ENCODE results near the gene FECH. TPM values are rescaled to one million over a fixed set of nuclear protein-coding genes. Genes with fewer than 3 reads are reported as not detected.

FECH gene
- total and polyA plus RNA-seq, 10 of the 15 experiments (the other 5 are each of a cell fraction or from before 2014, with no cell fraction given), result 9.9 to 50.0 (median 30.1) TPM

- 99% methylated on average over 5 of the region's 5 CpGs for WGBS (ENCODE audit: insufficient coverage, insufficient replicate concordance, low lambda C conversion rate, missing lambda C conversion rate)
- CTCF ChIA-PET, result interaction anchor here (1.1 to 1.6 kb wide), 2 partner anchors 18 to 790 kb away, joined by 3 to 4 read pairs; no protein-coding TSS in a partner anchor
Measured at GRCh38 chr18:57579934-57580333, 6.6 kb downstream of the FECH start.

DNA sequence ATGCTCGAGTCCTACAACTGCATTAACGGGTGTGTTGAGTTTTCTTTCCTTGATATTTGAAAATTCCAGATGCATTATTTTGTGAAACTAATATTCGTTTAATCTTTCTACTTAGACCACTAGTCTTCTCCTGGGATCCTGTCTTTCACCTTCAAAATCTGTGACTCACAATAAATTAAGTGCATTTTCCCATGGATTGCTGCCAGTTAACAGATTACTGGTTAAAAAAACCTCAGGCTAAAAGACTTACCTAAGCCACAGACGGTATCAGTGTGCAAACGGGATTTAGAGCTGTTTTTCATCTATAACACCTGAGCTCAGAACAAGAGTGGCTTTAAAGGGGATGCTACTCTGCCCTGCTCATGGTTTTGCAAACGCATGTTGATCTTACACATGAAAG lies 10.2 kb downstream of the FECH start:
- in situ Hi-C loops (cut with MboI) (no loop called here), intact Hi-C loops (cut with micrococcal nuclease; ENCODE audit: unreplicated experiment) (no loop called here)
- no peak overlapping the region for H3K4me2 ChIP-seq (ENCODE audit: control insufficient read depth, insufficient read depth)
- ATAC-seq (no peak), FAIRE-seq (no peak), DNase-seq (ENCODE audit: low read depth, low spot score) (no peak)
- H3K9ac ChIP-seq (ENCODE audit: control insufficient read depth, insufficient read depth, low read length), result no peak overlapping the region
- H3K9me3 ChIP-seq (replicated peaks; ENCODE audit: control insufficient read depth, insufficient read depth, low read length), result no peaks in the 10 kb centered on the region
- CTCF ChIA-PET, result interaction anchor here (0.6 to 1.2 kb wide), 2 partner anchors 15 to 23 kb away, joined by 3 to 6 read pairs; no protein-coding TSS in a partner anchor
- BruUV-seq (replicated peaks), result no TSS peak
- H3K27me3 ChIP-seq (replicated peaks in 1 of 2; ENCODE audit: control insufficient read depth in 2 of 2, insufficient read depth in 2 of 2, low read length in 1 of 2), result no peaks in the 10 kb centered on the region
- no peaks in the 10 kb centered on the region for H4K20me1 ChIP-seq (ENCODE audit: control insufficient read depth, insufficient read depth)
- 88% methylated on average over 6 of the region's 6 CpGs for WGBS (ENCODE audit: insufficient coverage, insufficient replicate concordance, low lambda C conversion rate, missing lambda C conversion rate)
- POLR2A ChIA-PET, result no interaction called here
- RAD21 ChIA-PET (ENCODE audit: unreplicated experiment), result no interaction called here
- SMC1A ChIA-PET (ENCODE audit: uncharacterized antibody, unreplicated experiment), result no interaction called here
- no peak overlapping the region for H2AFZ ChIP-seq (ENCODE audit: control insufficient read depth, low read depth, low read length)
- peaks cover 0 to 4% of the 10 kb centered on the region in 2 experiments; a peak in 1 of 4 replicates for H3K36me3 ChIP-seq (ENCODE audit: control insufficient read depth in 2 of 2, insufficient read depth in 2 of 2, low read length in 1 of 2)
- no peak overlapping the region for H3K27ac ChIP-seq (ENCODE audit: control insufficient read depth, insufficient read depth)
- H3K4me1 ChIP-seq (ENCODE audit: control insufficient read depth, insufficient read depth, low read length), result peaks cover 17% of the 10 kb centered on the region
- H3K79me2 ChIP-seq (ENCODE audit: control insufficient read depth, insufficient read depth, low read length), result no peaks in the 10 kb centered on the region
- H3K4me3 ChIP-seq, result no peak overlapping the region
- TF ChIP-seq TAF1 (IDR thresholded peaks at IDR 0.05; ENCODE audit: borderline replicate concordance, low read depth, low read length), result no peak
- TF ChIP-seq, protein P1, sequence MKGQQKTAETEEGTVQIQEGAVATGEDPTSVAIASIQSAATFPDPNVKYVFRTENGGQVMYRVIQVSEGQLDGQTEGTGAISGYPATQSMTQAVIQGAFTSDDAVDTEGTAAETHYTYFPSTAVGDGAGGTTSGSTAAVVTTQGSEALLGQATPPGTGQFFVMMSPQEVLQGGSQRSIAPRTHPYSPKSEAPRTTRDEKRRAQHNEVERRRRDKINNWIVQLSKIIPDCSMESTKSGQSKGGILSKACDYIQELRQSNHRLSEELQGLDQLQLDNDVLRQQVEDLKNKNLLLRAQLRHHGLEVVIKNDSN (IDR thresholded peaks at IDR 0.05; ENCODE audit: borderline replicate concordance, extremely low read length, insufficient read depth, low read depth, low read length), result no peak
- no peak for TF ChIP-seq KAT2A (conservative IDR thresholded peaks at IDR 0.05; ENCODE audit: control insufficient read depth, low read depth, low read length)
- no peak for TF ChIP-seq NFYA (IDR thresholded peaks at IDR 0.05; ENCODE audit: borderline replicate concordance, low read depth, low read length)
- TF ChIP-seq, protein P2, sequence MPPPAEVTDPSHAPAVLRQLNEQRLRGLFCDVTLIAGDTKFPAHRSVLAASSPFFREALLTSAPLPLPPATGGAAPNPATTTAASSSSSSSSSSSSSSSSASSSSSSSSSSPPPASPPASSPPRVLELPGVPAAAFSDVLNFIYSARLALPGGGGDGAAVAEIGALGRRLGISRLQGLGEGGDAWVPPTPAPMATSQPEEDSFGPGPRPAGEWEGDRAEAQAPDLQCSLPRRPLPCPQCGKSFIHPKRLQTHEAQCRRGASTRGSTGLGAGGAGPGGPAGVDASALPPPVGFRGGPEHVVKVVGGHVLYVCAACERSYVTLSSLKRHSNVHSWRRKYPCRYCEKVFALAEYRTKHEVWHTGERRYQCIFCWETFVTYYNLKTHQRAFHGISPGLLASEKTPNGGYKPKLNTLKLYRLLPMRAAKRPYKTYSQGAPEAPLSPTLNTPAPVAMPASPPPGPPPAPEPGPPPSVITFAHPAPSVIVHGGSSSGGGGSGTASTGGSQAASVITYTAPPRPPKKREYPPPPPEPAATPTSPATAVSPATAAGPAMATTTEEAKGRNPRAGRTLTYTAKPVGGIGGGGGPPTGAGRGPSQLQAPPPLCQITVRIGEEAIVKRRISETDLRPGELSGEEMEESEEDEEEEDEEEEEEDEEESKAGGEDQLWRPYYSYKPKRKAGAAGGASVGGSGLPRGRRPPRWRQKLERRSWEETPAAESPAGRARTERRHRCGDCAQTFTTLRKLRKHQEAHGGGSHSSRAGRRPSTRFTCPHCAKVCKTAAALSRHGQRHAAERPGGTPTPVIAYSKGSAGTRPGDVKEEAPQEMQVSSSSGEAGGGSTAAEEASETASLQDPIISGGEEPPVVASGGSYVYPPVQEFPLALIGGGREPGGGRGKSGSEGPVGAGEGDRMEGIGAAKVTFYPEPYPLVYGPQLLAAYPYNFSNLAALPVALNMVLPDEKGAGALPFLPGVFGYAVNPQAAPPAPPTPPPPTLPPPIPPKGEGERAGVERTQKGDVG (CRISPR knock-in tag; IDR thresholded peaks at IDR 0.05), result no peak
- TF ChIP-seq ZBED1 (IDR thresholded peaks at IDR 0.05; ENCODE audit: borderline replicate concordance), result no peak
- TF ChIP-seq, protein P3, sequence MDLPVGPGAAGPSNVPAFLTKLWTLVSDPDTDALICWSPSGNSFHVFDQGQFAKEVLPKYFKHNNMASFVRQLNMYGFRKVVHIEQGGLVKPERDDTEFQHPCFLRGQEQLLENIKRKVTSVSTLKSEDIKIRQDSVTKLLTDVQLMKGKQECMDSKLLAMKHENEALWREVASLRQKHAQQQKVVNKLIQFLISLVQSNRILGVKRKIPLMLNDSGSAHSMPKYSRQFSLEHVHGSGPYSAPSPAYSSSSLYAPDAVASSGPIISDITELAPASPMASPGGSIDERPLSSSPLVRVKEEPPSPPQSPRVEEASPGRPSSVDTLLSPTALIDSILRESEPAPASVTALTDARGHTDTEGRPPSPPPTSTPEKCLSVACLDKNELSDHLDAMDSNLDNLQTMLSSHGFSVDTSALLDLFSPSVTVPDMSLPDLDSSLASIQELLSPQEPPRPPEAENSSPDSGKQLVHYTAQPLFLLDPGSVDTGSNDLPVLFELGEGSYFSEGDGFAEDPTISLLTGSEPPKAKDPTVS (IDR thresholded peaks at IDR 0.05; ENCODE audit: low read depth, low read length), result no peak
- TF ChIP-seq TCF3 (IDR thresholded peaks at IDR 0.05; ENCODE audit: borderline replicate concordance, insufficient read depth, low read depth, low read length), result no peak

More at GRCh38 chr18:57579934-57580333, 6.6 kb downstream of the FECH start:
- DNase-seq (ENCODE audit: low read depth, low spot score), result no peak
- intact Hi-C loops (cut with micrococcal nuclease; ENCODE audit: unreplicated experiment), result no loop called here
- TF ChIP-seq YY1 (IDR thresholded peaks at IDR 0.05; ENCODE audit: low read depth, low read length), result 0 out of 2 replicates have a peak, but pooled peaks have one; percentile 9
- TF ChIP-seq KAT2A (conservative IDR thresholded peaks at IDR 0.05; ENCODE audit: control insufficient read depth, low read depth, low read length), result no peak
- no peak for TF ChIP-seq ASH2L (IDR thresholded peaks at IDR 0.05; ENCODE audit: borderline replicate concordance, low read depth)
- TF ChIP-seq ZSCAN29 (IDR thresholded peaks at IDR 0.05), result no peak
- peak; percentile 83 for TF ChIP-seq RUNX3 (IDR thresholded peaks at IDR 0.05; ENCODE audit: low read length)
- TF ChIP-seq BCL11A (IDR thresholded peaks at IDR 0.05; ENCODE audit: low read depth, low read length), result no peak
- peak; percentile 61; the same call in 1 of the 2 replicates for TF ChIP-seq TCF3 (IDR thresholded peaks at IDR 0.05; ENCODE audit: borderline replicate concordance, insufficient read depth, low read depth, low read length)
- FAIRE-seq, result no peak
- ATAC-seq, result no peak
- H3K27ac ChIP-seq (ENCODE audit: control insufficient read depth, insufficient read depth), result no peak overlapping the region
- ChIA-PET SMC1A (ENCODE audit: uncharacterized antibody, unreplicated experiment) (interaction anchor here (0.7 to 2.7 kb wide), 3 partner anchors 9 to 18 kb away, joined by 3 to 10 read pairs (median 4); no protein-coding TSS in a partner anchor), RAD21 (ENCODE audit: unreplicated experiment) (no interaction called here), POLR2A (no interaction called here)
- H3K36me3 ChIP-seq (ENCODE audit: control insufficient read depth in 2 of 2, insufficient read depth in 2 of 2, low read length in 1 of 2), result peaks cover 0 to 4% of the 10 kb centered on the region in 2 experiments; a peak in 1 of 4 replicates
- no peaks in the 10 kb centered on the region for H3K27me3 ChIP-seq (replicated peaks in 1 of 2; ENCODE audit: control insufficient read depth in 2 of 2, insufficient read depth in 2 of 2, low read length in 1 of 2)
- H3K4me1 ChIP-seq (ENCODE audit: control insufficient read depth, insufficient read depth, low read length), result peaks cover 22% of the 10 kb centered on the region
- H3K4me3 ChIP-seq, result no peak overlapping the region
- H3K9me3 ChIP-seq (replicated peaks; ENCODE audit: control insufficient read depth, insufficient read depth, low read length), result no peaks in the 10 kb centered on the region
- H4K20me1 ChIP-seq (ENCODE audit: control insufficient read depth, insufficient read depth), result no peaks in the 10 kb centered on the region
- BruUV-seq (replicated peaks), result no TSS peak
- H3K4me2 ChIP-seq (ENCODE audit: control insufficient read depth, insufficient read depth), result no peak overlapping the region
- in situ Hi-C loops (cut with MboI), result no loop called here
- no peak overlapping the region for H3K9ac ChIP-seq (ENCODE audit: control insufficient read depth, insufficient read depth, low read length)
- no peak overlapping the region for H2AFZ ChIP-seq (ENCODE audit: control insufficient read depth, low read depth, low read length)
- H3K79me2 ChIP-seq (ENCODE audit: control insufficient read depth, insufficient read depth, low read length), result no peaks in the 10 kb centered on the region

Data from GM12878 (cell line).